ENCODE measurements around the gene NSUN2.

NSUN2 gene

GRCh38 chr5:6602441-6602840, 30.4 kb downstream of the NSUN2 start:
- DNase-seq, result no peak

- no peak for DNase-seq
Observed at GRCh38 chr5:6601816-6602215, 31.0 kb downstream of the NSUN2 start.

GRCh38 chr5:6601271-6601670, 31.6 kb downstream of the NSUN2 start:
- no peak for DNase-seq

GRCh38 chr5:6599739-6600138, 33.1 kb downstream of the NSUN2 start:
- no peak for DNase-seq

- DNase-seq, result no peak
Observed at GRCh38 chr5:6598351-6598900, 34.4 kb downstream of the NSUN2 start.

- DNase-seq, result no peak
Observed at GRCh38 chr5:6597557-6597956, 35.3 kb downstream of the NSUN2 start.

- DNase-seq, result no peak
Observed at GRCh38 chr5:6596388-6596787, 36.5 kb downstream of the NSUN2 start.

GRCh38 chr5:6595405-6595804, 37.4 kb downstream of the NSUN2 start:
- DNase-seq, result no peak

GRCh38 chr5:6594066-6594465, 38.8 kb downstream of the NSUN2 start:
- DNase-seq, result no peak

GRCh38 chr5:6593148-6594016, 39.5 kb downstream of the NSUN2 start:
- DNase-seq, result no peak

GRCh38 chr5:6592601-6593000, 40.2 kb downstream of the NSUN2 start:
- DNase-seq, result peak; percentile 77

GRCh38 chr5:6591671-6592288, 41.1 kb downstream of the NSUN2 start:
- DNase-seq, result no peak

GRCh38 chr5:6590581-6590980, 42.3 kb downstream of the NSUN2 start:
- no peak for DNase-seq

- DNase-seq, result no peak
Observed at GRCh38 chr5:6587171-6587570, 45.7 kb downstream of the NSUN2 start.

GRCh38 chr5:6586647-6587042, 46.2 kb downstream of the NSUN2 start:
- no peak for DNase-seq

GRCh38 chr5:6585939-6586646, 46.8 kb downstream of the NSUN2 start:
- no peak for DNase-seq

- no peak for DNase-seq
Observed at GRCh38 chr5:6585168-6585567, 47.7 kb downstream of the NSUN2 start.

- no peak for DNase-seq
Observed at GRCh38 chr5:6584727-6585126, 48.1 kb downstream of the NSUN2 start.

GRCh38 chr5:6584101-6584645, 48.7 kb downstream of the NSUN2 start:
- DNase-seq, result no peak

- no peak for DNase-seq
Observed at GRCh38 chr5:6583049-6583880, 49.6 kb downstream of the NSUN2 start.

GRCh38 chr5:6582507-6583048, 50.3 kb downstream of the NSUN2 start:
- no peak for DNase-seq
